DND-41 (cell line): ENCODE results near the gene MLC1.

Source experiments
- CTCF ChIP-seq: IDR thresholded peaks from 2 replicates; pipeline ENCODE4 v1.5.1; 2012; ENCODE audit warnings: borderline replicate concordance, low read length, moderate library complexity, mild to moderate bottlenecking; ENCODE audit not compliant: poor library complexity, severe bottlenecking; ENCODE audit errors: extremely low read depth
- EZH2 ChIP-seq: IDR thresholded peaks from 3 replicates; pipeline ENCODE4 v1.6.1; 2012; ENCODE audit warnings: borderline replicate concordance, low read depth, mild to moderate bottlenecking, moderate library complexity, low read length, inconsistent platforms; ENCODE audit not compliant: severe bottlenecking

- TF ChIP-seq CTCF (no peak), EZH2 (no peak)
These were observed 10.4 kb downstream of the MLC1 start for GRCh38 chr22:50074551-50075530.
